Kidney tubule cell (primary cell): ENCODE measurements around the gene NTM.

Experiments used
- DNase-seq: peaks from one replicate; pipeline ENCODE4 v3.0.0-alpha.2; 2018; ENCODE audit warnings: low spot score

Gene NTM

GRCh38 chr11:131688048-131688693 lies 317.8 kb downstream of the NTM start:
- peak; percentile 46 for DNase-seq

- no peak for DNase-seq
These were observed 318.9 kb downstream of the NTM start for GRCh38 chr11:131689049-131689925.

GRCh38 chr11:131690362-131690761 lies 319.9 kb downstream of the NTM start:
- DNase-seq = no peak

GRCh38 chr11:131690776-131691175 lies 320.4 kb downstream of the NTM start:
- no peak for DNase-seq

- DNase-seq = peak; percentile 72
These were observed 321.0 kb downstream of the NTM start for GRCh38 chr11:131691181-131692041.

- DNase-seq = no peak
These were observed 321.7 kb downstream of the NTM start for GRCh38 chr11:131692151-131692550.

- no peak for DNase-seq
These were observed 322.5 kb downstream of the NTM start for GRCh38 chr11:131692961-131693360.

GRCh38 chr11:131693756-131694155 lies 323.3 kb downstream of the NTM start:
- DNase-seq = no peak

GRCh38 chr11:131694526-131695424 lies 324.4 kb downstream of the NTM start:
- DNase-seq = peak; percentile 79

- DNase-seq = no peak
These were observed 325.5 kb downstream of the NTM start for GRCh38 chr11:131695889-131696429.

GRCh38 chr11:131696690-131697089 lies 326.3 kb downstream of the NTM start:
- DNase-seq = no peak

GRCh38 chr11:131703311-131703710 lies 332.9 kb downstream of the NTM start:
- DNase-seq = no peak

- no peak for DNase-seq
These were observed 334.3 kb downstream of the NTM start for GRCh38 chr11:131704682-131705081.

- DNase-seq = peak; percentile 1
These were observed 340.1 kb downstream of the NTM start for GRCh38 chr11:131710511-131710910.

GRCh38 chr11:131712897-131713296 lies 342.5 kb downstream of the NTM start:
- no peak for DNase-seq

GRCh38 chr11:131713529-131714134 lies 343.2 kb downstream of the NTM start:
- no peak for DNase-seq

- DNase-seq = no peak
These were observed 347.2 kb downstream of the NTM start for GRCh38 chr11:131717616-131718015.

GRCh38 chr11:131723088-131723487 lies 352.7 kb downstream of the NTM start:
- DNase-seq = no peak

- no peak for DNase-seq
These were observed 354.1 kb downstream of the NTM start for GRCh38 chr11:131724436-131724975.

GRCh38 chr11:131734871-131735270 lies 364.5 kb downstream of the NTM start:
- DNase-seq = no peak
